Ovary (tissue), 9 donors: ENCODE results near the gene FBLN2. TPM values are rescaled to one million over a fixed set of nuclear protein-coding genes. Genes with fewer than 3 reads are reported as not detected.

Experiments
- DNase-seq, 5 donors: peaks; one replicate each; pipeline ENCODE4 v3.0.0-alpha.2; 2019 to 2020
- H3K27ac ChIP-seq, 2 donors: fragments of 200-600 bp; one replicate each; pipeline versions ENCODE4 v1.5.1 to v1.8.0; 2019 to 2022
- H3K27me3 ChIP-seq: fragments of 200-600 bp; one replicate; pipeline ENCODE4 v1.8.0; 2022
- H3K36me3 ChIP-seq: fragments of 200-600 bp; sonication (generic); one replicate; pipeline ENCODE4 v1.5.1; 2019
- H3K4me1 ChIP-seq: one replicate; pipeline ENCODE4 v1.8.1; 2013; ENCODE audit warnings: mild to moderate bottlenecking, moderate library complexity; ENCODE audit not compliant: insufficient read depth
- H3K4me3 ChIP-seq: fragments of 200-600 bp; sonication (generic); one replicate; pipeline ENCODE4 v1.5.1; 2017
- H3K9me3 ChIP-seq, 2 donors: fragments of 200-600 bp in 1 of 2; sonication (generic) in 1 of 2; one replicate each; pipeline versions ENCODE4 v1.5.1 to v1.8.1; 2013 to 2019; ENCODE audit warnings: mild to moderate bottlenecking in 1 of 2, moderate library complexity in 1 of 2
- EP300 ChIP-seq: sonication (generic); formaldehyde crosslinking; IDR thresholded peaks from one replicate; pipeline ENCODE4 v1.6.1; 2017; ENCODE audit warnings: antibody characterized with exemption
- POLR2A ChIP-seq: fragments of 450-650 bp; IDR thresholded peaks from one replicate; pipeline ENCODE4 v1.6.1; 2017; ENCODE audit warnings: antibody characterized with exemption, mild to moderate bottlenecking, moderate library complexity
- WGBS, 3 donors: extraction: QIAGEN DNeasy Blood & Tissue Kit in 1 of 3; methylation state at CpG; one replicate each; pipeline versions ENCODE4 v1.1.5 to v1.1.7; 2013 to 2017; 5-methylcytosine and 5-hydroxymethylcytosine counted together
- intact Hi-C, 4 donors: fragments of 100-400 bp; cut with DNase I; formaldehyde crosslinking; loops; one replicate each; pipeline versions ENCODE4 v1.11.0 to v1.15.1; 2022 to 2023
- polyA plus RNA-seq, 2 donors: library from polyadenylated mRNA; stranded (reverse); fragments of 200-250 nt in 1 of 2; fragments of 350-450 nt in 1 of 2; fragmentation: Illumina TruSeq in 1 of 2; extraction: RNeasy Lipid Tissue Mini Kit (QIAGEN cat#74804) in 1 of 2; gene quantifications; one replicate each; pipeline ENCODE4 v1.2.3, GENCODE V29; 2013 to 2014
- total RNA-seq, 7 donors: library from RNA; depleted of rRNA in 2 of 7; stranded (reverse); fragments of >200 nt in 2 of 7; fragmentation: NEBNext Ultra II Directional in 3 of 7; extraction: Animal tissue kit (Norgen Biotek cat#: 25700) in 3 of 7; gene quantifications; one replicate each; pipeline versions ENCODE4 v1.1.0 to v1.2.4, GENCODE V29; 2016 to 2023
- TF ChIP-seq, protein P1 (sequence below), 3 donors: fragments of 450-650 bp in 2 of 3; fragments of 200-600 bp in 1 of 3; IDR thresholded peaks; one replicate each; pipeline versions ENCODE4 v1.5.1 to v1.8.0; 2016 to 2022; ENCODE audit warnings: antibody characterized with exemption in 3 of 3, mild to moderate bottlenecking in 1 of 3
- donor health status: DM: no; HTN: no; CAD: no; lungs with moderate emphysema.
- donor health status: DM: no; HTN: no; CAD: no.
- donor health status: Bipolar disorder and iron deficiency.
- donor health status: DM: yes; HTN: yes; CAD: no.
- donor health status: DM: no; HTN: no; CAD: no.
- donor health status: DM: yes; HTN: yes; CAD: no.

FBLN2 gene
- total and polyA plus RNA-seq, 9 donors: 4.0 to 18.2 (median 8.1) TPM

GRCh38 chr3:13594991-13595421, 46.1 kb downstream of the FBLN2 start:
- no peaks in the 10 kb centered on the region for H3K27me3 ChIP-seq
- no peaks in the 10 kb centered on the region for H3K9me3 ChIP-seq
- WGBS, 3 donors: 31 to 44% (median 40%) methylated on average over 10 of the region's 10 CpGs
- no peak overlapping the region for H3K27ac ChIP-seq
- no peaks in the 10 kb centered on the region for H3K36me3 ChIP-seq
- DNase-seq: peak in 1 of 5 donors; percentile 10
- H3K4me1 ChIP-seq: no peaks in the 10 kb centered on the region
- TF ChIP-seq, protein P1, sequence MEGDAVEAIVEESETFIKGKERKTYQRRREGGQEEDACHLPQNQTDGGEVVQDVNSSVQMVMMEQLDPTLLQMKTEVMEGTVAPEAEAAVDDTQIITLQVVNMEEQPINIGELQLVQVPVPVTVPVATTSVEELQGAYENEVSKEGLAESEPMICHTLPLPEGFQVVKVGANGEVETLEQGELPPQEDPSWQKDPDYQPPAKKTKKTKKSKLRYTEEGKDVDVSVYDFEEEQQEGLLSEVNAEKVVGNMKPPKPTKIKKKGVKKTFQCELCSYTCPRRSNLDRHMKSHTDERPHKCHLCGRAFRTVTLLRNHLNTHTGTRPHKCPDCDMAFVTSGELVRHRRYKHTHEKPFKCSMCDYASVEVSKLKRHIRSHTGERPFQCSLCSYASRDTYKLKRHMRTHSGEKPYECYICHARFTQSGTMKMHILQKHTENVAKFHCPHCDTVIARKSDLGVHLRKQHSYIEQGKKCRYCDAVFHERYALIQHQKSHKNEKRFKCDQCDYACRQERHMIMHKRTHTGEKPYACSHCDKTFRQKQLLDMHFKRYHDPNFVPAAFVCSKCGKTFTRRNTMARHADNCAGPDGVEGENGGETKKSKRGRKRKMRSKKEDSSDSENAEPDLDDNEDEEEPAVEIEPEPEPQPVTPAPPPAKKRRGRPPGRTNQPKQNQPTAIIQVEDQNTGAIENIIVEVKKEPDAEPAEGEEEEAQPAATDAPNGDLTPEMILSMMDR (IDR thresholded peaks at IDR 0.05): no peak
- TF ChIP-seq POLR2A (no peak), EP300 (no peak)
- no peak overlapping the region for H3K4me3 ChIP-seq
- intact Hi-C loops: no loop called here

GRCh38 chr3:13595485-13595884, 46.6 kb downstream of the FBLN2 start:
- no peak for DNase-seq
- TF ChIP-seq, protein P1 (IDR thresholded peaks at IDR 0.05): no peak
- TF ChIP-seq POLR2A: no peak
- TF ChIP-seq EP300: no peak
- Histone ChIP-seq H3K9me3 (no peaks in the 10 kb centered on the region), H3K36me3 (no peaks in the 10 kb centered on the region), H3K27ac (no peak overlapping the region), H3K4me1 (no peaks in the 10 kb centered on the region), H3K4me3 (no peak overlapping the region), H3K27me3 (no peaks in the 10 kb centered on the region)
- intact Hi-C loops: no loop called here
- WGBS, 3 donors: 88 to 94% (median 91%) methylated on average over 5 of the region's 5 CpGs

DNA sequence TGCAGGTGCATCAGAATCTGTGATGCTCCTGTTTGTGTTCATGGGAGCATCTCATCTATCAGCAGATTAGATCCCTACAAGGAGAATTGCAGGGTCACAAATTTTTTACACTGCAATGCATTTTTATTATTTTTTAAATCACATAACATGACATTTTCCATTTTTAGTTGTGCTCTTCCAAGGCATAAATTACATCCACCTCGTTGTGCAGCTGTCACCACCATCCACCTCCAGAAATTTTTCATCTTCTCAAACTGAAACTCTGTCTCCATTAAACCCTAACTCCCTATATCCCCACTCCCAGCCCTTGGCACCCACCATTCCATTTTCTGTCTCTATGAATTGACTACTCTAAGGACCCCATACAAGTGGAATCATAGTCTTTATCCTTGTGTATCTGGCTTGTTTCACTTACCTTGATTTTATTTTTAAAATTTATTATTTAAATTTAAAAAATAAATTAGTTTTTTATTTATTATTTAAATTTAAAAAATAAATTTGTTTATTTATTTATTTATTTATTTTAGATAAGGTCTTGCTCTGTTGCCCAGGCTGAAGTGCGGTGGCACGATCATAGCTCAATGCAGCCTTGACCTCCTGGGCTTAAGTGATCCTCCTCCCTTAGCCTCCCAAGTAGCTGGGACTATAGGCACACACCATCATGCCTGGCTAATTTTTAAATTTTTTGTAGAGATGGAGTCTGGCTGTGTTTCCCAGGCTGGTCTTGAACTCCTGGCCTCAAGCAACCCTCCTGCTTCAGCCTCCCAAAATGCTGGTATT, 47.7 kb downstream of the FBLN2 start:
- TF ChIP-seq POLR2A: no peak
- TF ChIP-seq EP300: no peak
- TF ChIP-seq, protein P1 (IDR thresholded peaks at IDR 0.05): no peak
- no peaks in the 10 kb centered on the region for H3K4me1 ChIP-seq
- H3K4me3 ChIP-seq: no peak overlapping the region
- no peaks in the 10 kb centered on the region for H3K27me3 ChIP-seq
- no peaks in the 10 kb centered on the region for H3K9me3 ChIP-seq
- H3K27ac ChIP-seq: no peak overlapping the region
- 71 to 79% (median 76%) methylated on average over 3 of the region's 3 CpGs for WGBS, 3 donors
- intact Hi-C loops: no loop called here
- H3K36me3 ChIP-seq: no peaks in the 10 kb centered on the region
- no peak for DNase-seq

GRCh38 chr3:13597661-13598060, 48.7 kb downstream of the FBLN2 start:
- 75 to 86% (median 85%) methylated on average over 8 of the region's 8 CpGs for whole genome bisulfite sequencing, 3 donors
- no peaks in the 10 kb centered on the region for H3K36me3 ChIP-seq

More at GRCh38 chr3:13597661-13598060, 48.7 kb downstream of the FBLN2 start:
- Histone ChIP-seq H3K27ac (no peak overlapping the region), H3K27me3 (no peaks in the 10 kb centered on the region), H3K4me1 (no peaks in the 10 kb centered on the region), H3K9me3 (no peaks in the 10 kb centered on the region), H3K4me3 (no peak overlapping the region)
- intact Hi-C loops: no loop called here
- no peak for DNase-seq
- TF ChIP-seq, protein P1 (IDR thresholded peaks at IDR 0.05): no peak
- TF ChIP-seq POLR2A (no peak), EP300 (no peak)
